SK-N-SH (cell line): Measurements from ENCODE around the gene NRN1L.

Experiments used
- ELF1 ChIP-seq: IDR thresholded peaks from 2 replicates; pipeline ENCODE4 v1.4.0; 2012
- EZH2phosphoT487 ChIP-seq: fragments of 200-600 bp; sonication (generic); IDR thresholded peaks from 2 replicates; pipeline ENCODE4 v1.6.1; 2017; ENCODE audit warnings: low read depth, mixed run types, mild to moderate bottlenecking, antibody characterized with exemption, moderate library complexity, borderline replicate concordance
- FOXJ3 ChIP-seq: sonication (generic); formaldehyde crosslinking; IDR thresholded peaks from 2 replicates; pipeline ENCODE4 v1.5.1; 2020; ENCODE audit warnings: mild to moderate bottlenecking, missing genetic modification reagents
- NFIC ChIP-seq: IDR thresholded peaks from 2 replicates; pipeline ENCODE4 v1.4.0; 2012; ENCODE audit warnings: borderline replicate concordance
- REST ChIP-seq: IDR thresholded peaks from 2 replicates; pipeline ENCODE4 v1.6.1; 2012; ENCODE audit warnings: mild to moderate bottlenecking, low read depth, low read length, moderate library complexity
- USF2 ChIP-seq: fragments of 150-350 bp; IDR thresholded peaks from 2 replicates; pipeline ENCODE4 v1.6.1; 2017; ENCODE audit warnings: antibody characterized with exemption, low read length, low read depth, borderline replicate concordance
- YY1 ChIP-seq: IDR thresholded peaks from 2 replicates; pipeline ENCODE4 v1.4.0; 2012; ENCODE audit warnings: low read depth, mild to moderate bottlenecking
- TF ChIP-seq, protein P1 (sequence below): fragments of 200-600 bp; sonication (generic); IDR thresholded peaks from 2 replicates; pipeline ENCODE4 v1.6.1; 2017; ENCODE audit warnings: antibody characterized with exemption, mild to moderate bottlenecking, moderate library complexity

GRCh38 chr16:67909056-67909742 lies 24.5 kb downstream of the NRN1L start:
- TF ChIP-seq, protein P1, sequence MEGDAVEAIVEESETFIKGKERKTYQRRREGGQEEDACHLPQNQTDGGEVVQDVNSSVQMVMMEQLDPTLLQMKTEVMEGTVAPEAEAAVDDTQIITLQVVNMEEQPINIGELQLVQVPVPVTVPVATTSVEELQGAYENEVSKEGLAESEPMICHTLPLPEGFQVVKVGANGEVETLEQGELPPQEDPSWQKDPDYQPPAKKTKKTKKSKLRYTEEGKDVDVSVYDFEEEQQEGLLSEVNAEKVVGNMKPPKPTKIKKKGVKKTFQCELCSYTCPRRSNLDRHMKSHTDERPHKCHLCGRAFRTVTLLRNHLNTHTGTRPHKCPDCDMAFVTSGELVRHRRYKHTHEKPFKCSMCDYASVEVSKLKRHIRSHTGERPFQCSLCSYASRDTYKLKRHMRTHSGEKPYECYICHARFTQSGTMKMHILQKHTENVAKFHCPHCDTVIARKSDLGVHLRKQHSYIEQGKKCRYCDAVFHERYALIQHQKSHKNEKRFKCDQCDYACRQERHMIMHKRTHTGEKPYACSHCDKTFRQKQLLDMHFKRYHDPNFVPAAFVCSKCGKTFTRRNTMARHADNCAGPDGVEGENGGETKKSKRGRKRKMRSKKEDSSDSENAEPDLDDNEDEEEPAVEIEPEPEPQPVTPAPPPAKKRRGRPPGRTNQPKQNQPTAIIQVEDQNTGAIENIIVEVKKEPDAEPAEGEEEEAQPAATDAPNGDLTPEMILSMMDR: no peak
- TF ChIP-seq NFIC (no peak), REST (no peak), USF2 (no peak), EZH2phosphoT487 (no peak), ELF1 (no peak), FOXJ3 (no peak), YY1 (no peak)
